GM12878 (cell line): Measurements from ENCODE around the gene PCCB. TPM values are rescaled to one million over a fixed set of nuclear protein-coding genes. Genes with fewer than 3 reads are reported as not detected.

Experiments used
- ATAC-seq: fragments of 200-7000 bp; cut with Tn5 transposase; 3 replicates; pipeline ENCODE4 v1.9.1; 2020; ENCODE audit warnings: mild to moderate bottlenecking, moderate library complexity
- BruUV-seq: library from RNA; stranded (reverse); fragments of 400-500 nt; replicated peaks from 2 replicates; lab custom pipeline; 2021; lab: Mats Ljungman, UMichigan
- CTCF ChIA-PET: fragments of 300-600 bp; sonication (Branson Sonifier 250); formaldehyde crosslinking; extraction: SDS; loops from one replicate; lab custom pipeline; 2021; ENCODE audit warnings: inconsistent platforms; lab: Yijun Ruan, JAX
- POLR2A ChIA-PET: fragments of 350-600 bp; formaldehyde crosslinking; extraction: SDS; loops from one replicate; lab custom pipeline; 2021; ENCODE audit warnings: inconsistent platforms; lab: Charles Lee
- RAD21 ChIA-PET: fragments of 300-600 bp; sonication (Branson Sonifier 250); formaldehyde crosslinking; loops from one replicate; lab custom pipeline; 2023; ENCODE audit warnings: antibody characterized with exemption; ENCODE audit not compliant: unreplicated experiment; lab: Charles Lee
- SMC1A ChIA-PET: fragments of 300-600 bp; sonication (Branson Sonifier 250); formaldehyde crosslinking; loops from one replicate; lab custom pipeline; 2023; ENCODE audit not compliant: unreplicated experiment, uncharacterized antibody; lab: Charles Lee
- DNase-seq: peaks from one replicate; pipeline ENCODE4 v3.0.0-alpha.2; 2011; ENCODE audit warnings: low read depth, low spot score
- FAIRE-seq: peaks from 3 replicates; lab custom pipeline; 2011; peaks lifted over from hg19 to GRCh38; lab: Jason Lieb, UNC
- H2AFZ ChIP-seq: 2 replicates; pipeline ENCODE4 v1.6.0; 2011; ENCODE audit warnings: low read depth, low read length, control low read depth; ENCODE audit not compliant: control insufficient read depth
- H3K27ac ChIP-seq: 2 replicates; pipeline ENCODE4 v1.5.1; 2011; ENCODE audit warnings: control low read depth; ENCODE audit not compliant: control insufficient read depth, insufficient read depth
- H3K27me3 ChIP-seq, 2 experiments: replicated peaks in 1 of 2; 2 replicates each; pipeline versions ENCODE4 v1.6.0 to v1.6.1; 2011; ENCODE audit warnings: low read length in 1 of 2; ENCODE audit not compliant: control insufficient read depth in 2 of 2, insufficient read depth in 2 of 2
- H3K36me3 ChIP-seq, 2 experiments: 2 replicates each; pipeline ENCODE4 v1.5.1; 2011; ENCODE audit warnings: low read length in 1 of 2; ENCODE audit not compliant: control insufficient read depth in 2 of 2, insufficient read depth in 2 of 2
- H3K4me1 ChIP-seq: 2 replicates; pipeline ENCODE4 v1.6.1; 2011; ENCODE audit warnings: mild to moderate bottlenecking, low read length, moderate library complexity, mixed read lengths; ENCODE audit not compliant: control insufficient read depth, insufficient read depth
- H3K4me2 ChIP-seq: 2 replicates; pipeline ENCODE4 v1.6.0; 2011; ENCODE audit warnings: control low read depth; ENCODE audit not compliant: control insufficient read depth, insufficient read depth
- H3K4me3 ChIP-seq: fragments of 200-600 bp; sonication (generic); 2 replicates; pipeline ENCODE4 v1.5.1; 2016
- H3K79me2 ChIP-seq: 2 replicates; pipeline ENCODE4 v1.6.0; 2011; ENCODE audit warnings: low read length; ENCODE audit not compliant: control insufficient read depth, insufficient read depth
- H3K9ac ChIP-seq: 2 replicates; pipeline ENCODE4 v1.8.0; 2011; ENCODE audit warnings: low read length, control low read depth, mixed read lengths; ENCODE audit not compliant: control insufficient read depth, insufficient read depth
- H3K9me3 ChIP-seq: replicated peaks from 3 replicates; pipeline ENCODE4 v1.5.1; 2011; ENCODE audit warnings: mild to moderate bottlenecking, low read length; ENCODE audit not compliant: control insufficient read depth, insufficient read depth
- H4K20me1 ChIP-seq: 2 replicates; pipeline ENCODE4 v1.6.0; 2011; ENCODE audit not compliant: control insufficient read depth, insufficient read depth
- HCFC1 ChIP-seq: fragments of 150-350 bp; IDR thresholded peaks from 2 replicates; pipeline ENCODE4 v1.6.1; 2014; ENCODE audit warnings: low read length
- HDAC2 ChIP-seq: fragments of 200-600 bp; sonication (generic); IDR thresholded peaks from 2 replicates; pipeline ENCODE4 v1.6.1; 2017
- IRF4 ChIP-seq: IDR thresholded peaks from 2 replicates; pipeline ENCODE4 v1.6.1; 2011; ENCODE audit warnings: low read depth, low read length
- NFIC ChIP-seq: IDR thresholded peaks from 2 replicates; pipeline ENCODE4 v1.6.1; 2012; ENCODE audit warnings: low read depth, mild to moderate bottlenecking, inconsistent platforms, low read length, moderate library complexity
- WGBS: methylation state at CpG from one replicate; pipeline ENCODE4 v1.1.6; 2016; ENCODE audit warnings: low lambda C conversion rate; ENCODE audit not compliant: insufficient replicate concordance, insufficient coverage; ENCODE audit errors: missing lambda C conversion rate; 5-methylcytosine and 5-hydroxymethylcytosine counted together
- in situ Hi-C: fragments of 300-500 bp; cut with MboI; formaldehyde crosslinking; loops from 9 replicates; pipeline ENCODE4 v1.14.3; 2018; ENCODE audit warnings: mixed read lengths
- intact Hi-C: fragments of 100-400 bp; cut with micrococcal nuclease; formaldehyde crosslinking; loops from one replicate; pipeline ENCODE4 v1.14.2; 2022; ENCODE audit not compliant: unreplicated experiment
- polyA plus RNA-seq, 11 experiments: library from polyadenylated mRNA; depleted of rRNA in 4 of 11; unstranded in 6 of 11; stranded (reverse) in 5 of 11; fragments of >200 nt; fragmentation: Nextera tagmentation in 4 of 11; fragmentation: Illumina TruSeq in 1 of 11; extraction: Ambion mirVana in 4 of 11; extraction: Trizol in 1 of 11; gene quantifications; 1 replicate in 1 of 11; 2 replicates in 10 of 11; pipeline versions ENCODE4 v1.2.1 to v1.2.3, GENCODE V29; 2011 to 2016; ENCODE audit warnings: inconsistent platforms in 2 of 11, missing spikeins in 2 of 11, low read depth in 1 of 11
- total RNA-seq, 4 experiments: library from RNA; depleted of rRNA in 3 of 4; stranded (reverse); fragments of >200 nt in 3 of 4; fragmentation: Illumina TruSeq in 1 of 4; extraction: Trizol in 1 of 4; gene quantifications; 2 replicates each; pipeline versions ENCODE4 v1.2.1 to v1.2.3, GENCODE V29; 2013 to 2021
- TF ChIP-seq, protein P1 (sequence below): IDR thresholded peaks from 2 replicates; pipeline ENCODE4 v1.6.1; 2012; ENCODE audit warnings: low read length, inconsistent platforms
- TF ChIP-seq, protein P2 (sequence below): IDR thresholded peaks from 2 replicates; pipeline ENCODE4 v1.6.1; 2012; ENCODE audit warnings: low read depth, low read length, improper control_type of control experiment
- TF ChIP-seq, protein P3 (sequence below): fragments of 450-650 bp; formaldehyde crosslinking; IDR thresholded peaks from 2 replicates; pipeline ENCODE4 v1.5.0; 2022; ENCODE audit warnings: mild to moderate bottlenecking, missing genetic modification characterization
- TF ChIP-seq, protein P4 (sequence below): fragments of 450-650 bp; IDR thresholded peaks from 2 replicates; pipeline ENCODE4 v1.6.1; 2017; ENCODE audit warnings: borderline replicate concordance

PCCB gene
- total and polyA plus RNA-seq, 10 of the 15 experiments (the other 5 are each of a cell fraction or from before 2014, with no cell fraction given), result 67.2 to 133 (median 86.9) TPM

DNA sequence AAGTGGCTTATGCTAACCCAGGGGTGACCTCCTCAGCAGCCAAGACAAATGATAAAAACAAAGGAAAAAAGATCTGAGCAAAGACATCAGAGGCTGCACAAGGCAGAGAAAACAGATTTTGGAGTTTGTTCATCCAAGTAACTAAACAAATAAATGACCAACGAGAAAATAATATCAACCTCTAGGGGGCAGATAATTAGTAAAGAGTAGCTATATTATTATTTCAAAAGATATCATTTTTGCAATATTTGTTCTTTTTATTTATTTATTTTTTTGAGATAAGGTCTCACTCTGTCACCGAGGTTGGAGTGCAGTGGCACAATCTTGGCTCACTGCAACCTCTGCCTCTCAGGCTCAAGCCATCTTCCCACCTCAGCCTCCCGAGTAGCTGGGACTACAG is 101.8 kb downstream of the PCCB start:
- intact Hi-C loops (no loop called here), in situ Hi-C loops (no loop called here)
- ChIA-PET CTCF (interaction anchor here (0.7 to 3.2 kb wide), 17 partner anchors 9 to 662 kb away, joined by 3 to 14 read pairs (median 5); partner anchors contain the start of gene STAG1), SMC1A (interaction anchor here (1.1 to 2.1 kb wide), 3 partner anchors 14 to 662 kb away, joined by 3 to 8 read pairs (median 3); partner anchors contain the start of gene STAG1), POLR2A (interaction anchor here (0.8 kb wide), 1 partner anchor 401 kb away, joined by 5 read pairs; the partner anchor contains the start of gene STAG1), RAD21 (interaction anchor here (1.0 to 1.1 kb wide), 2 partner anchors 278 to 401 kb away, joined by 3 to 5 read pairs; partner anchors contain the start of gene STAG1)
- Histone ChIP-seq H3K4me2 (no peak overlapping the region), H3K36me3 (0 out of 4 replicates have a peak, but pooled peaks cover 0 to 5% of the 10 kb centered on the region in 2 experiments), H3K27ac (no peak overlapping the region), H3K9ac (no peak overlapping the region), H3K27me3 (no peaks in the 10 kb centered on the region), H4K20me1 (no peaks in the 10 kb centered on the region), H3K4me1 (peaks cover 6% of the 10 kb centered on the region; the same call in 1 of the 2 replicates), H3K9me3 (no peaks in the 10 kb centered on the region; the same call in 2 of the 3 replicates), H3K4me3 (no peak overlapping the region), H3K79me2 (no peaks in the 10 kb centered on the region), H2AFZ (no peak overlapping the region)
- FAIRE-seq (no peak), DNase-seq (no peak), ATAC-seq (no peak)
- TF ChIP-seq HDAC2, result no peak
- TF ChIP-seq, protein P1, sequence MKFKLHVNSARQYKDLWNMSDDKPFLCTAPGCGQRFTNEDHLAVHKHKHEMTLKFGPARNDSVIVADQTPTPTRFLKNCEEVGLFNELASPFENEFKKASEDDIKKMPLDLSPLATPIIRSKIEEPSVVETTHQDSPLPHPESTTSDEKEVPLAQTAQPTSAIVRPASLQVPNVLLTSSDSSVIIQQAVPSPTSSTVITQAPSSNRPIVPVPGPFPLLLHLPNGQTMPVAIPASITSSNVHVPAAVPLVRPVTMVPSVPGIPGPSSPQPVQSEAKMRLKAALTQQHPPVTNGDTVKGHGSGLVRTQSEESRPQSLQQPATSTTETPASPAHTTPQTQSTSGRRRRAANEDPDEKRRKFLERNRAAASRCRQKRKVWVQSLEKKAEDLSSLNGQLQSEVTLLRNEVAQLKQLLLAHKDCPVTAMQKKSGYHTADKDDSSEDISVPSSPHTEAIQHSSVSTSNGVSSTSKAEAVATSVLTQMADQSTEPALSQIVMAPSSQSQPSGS, result no peak
- TF ChIP-seq, protein P2, sequence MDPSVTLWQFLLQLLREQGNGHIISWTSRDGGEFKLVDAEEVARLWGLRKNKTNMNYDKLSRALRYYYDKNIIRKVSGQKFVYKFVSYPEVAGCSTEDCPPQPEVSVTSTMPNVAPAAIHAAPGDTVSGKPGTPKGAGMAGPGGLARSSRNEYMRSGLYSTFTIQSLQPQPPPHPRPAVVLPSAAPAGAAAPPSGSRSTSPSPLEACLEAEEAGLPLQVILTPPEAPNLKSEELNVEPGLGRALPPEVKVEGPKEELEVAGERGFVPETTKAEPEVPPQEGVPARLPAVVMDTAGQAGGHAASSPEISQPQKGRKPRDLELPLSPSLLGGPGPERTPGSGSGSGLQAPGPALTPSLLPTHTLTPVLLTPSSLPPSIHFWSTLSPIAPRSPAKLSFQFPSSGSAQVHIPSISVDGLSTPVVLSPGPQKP, result no peak
- TF ChIP-seq IRF4, result no peak
- no peak for TF ChIP-seq NFIC
- TF ChIP-seq, protein P3, sequence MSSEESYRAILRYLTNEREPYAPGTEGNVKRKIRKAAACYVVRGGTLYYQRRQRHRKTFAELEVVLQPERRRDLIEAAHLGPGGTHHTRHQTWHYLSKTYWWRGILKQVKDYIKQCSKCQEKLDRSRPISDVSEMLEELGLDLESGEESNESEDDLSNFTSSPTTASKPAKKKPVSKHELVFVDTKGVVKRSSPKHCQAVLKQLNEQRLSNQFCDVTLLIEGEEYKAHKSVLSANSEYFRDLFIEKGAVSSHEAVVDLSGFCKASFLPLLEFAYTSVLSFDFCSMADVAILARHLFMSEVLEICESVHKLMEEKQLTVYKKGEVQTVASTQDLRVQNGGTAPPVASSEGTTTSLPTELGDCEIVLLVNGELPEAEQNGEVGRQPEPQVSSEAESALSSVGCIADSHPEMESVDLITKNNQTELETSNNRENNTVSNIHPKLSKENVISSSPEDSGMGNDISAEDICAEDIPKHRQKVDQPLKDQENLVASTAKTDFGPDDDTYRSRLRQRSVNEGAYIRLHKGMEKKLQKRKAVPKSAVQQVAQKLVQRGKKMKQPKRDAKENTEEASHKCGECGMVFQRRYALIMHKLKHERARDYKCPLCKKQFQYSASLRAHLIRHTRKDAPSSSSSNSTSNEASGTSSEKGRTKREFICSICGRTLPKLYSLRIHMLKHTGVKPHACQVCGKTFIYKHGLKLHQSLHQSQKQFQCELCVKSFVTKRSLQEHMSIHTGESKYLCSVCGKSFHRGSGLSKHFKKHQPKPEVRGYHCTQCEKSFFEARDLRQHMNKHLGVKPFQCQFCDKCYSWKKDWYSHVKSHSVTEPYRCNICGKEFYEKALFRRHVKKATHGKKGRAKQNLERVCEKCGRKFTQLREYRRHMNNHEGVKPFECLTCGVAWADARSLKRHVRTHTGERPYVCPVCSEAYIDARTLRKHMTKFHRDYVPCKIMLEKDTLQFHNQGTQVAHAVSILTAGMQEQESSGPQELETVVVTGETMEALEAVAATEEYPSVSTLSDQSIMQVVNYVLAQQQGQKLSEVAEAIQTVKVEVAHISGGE, result no peak
- no peak for TF ChIP-seq HCFC1
- TF ChIP-seq, protein P4, sequence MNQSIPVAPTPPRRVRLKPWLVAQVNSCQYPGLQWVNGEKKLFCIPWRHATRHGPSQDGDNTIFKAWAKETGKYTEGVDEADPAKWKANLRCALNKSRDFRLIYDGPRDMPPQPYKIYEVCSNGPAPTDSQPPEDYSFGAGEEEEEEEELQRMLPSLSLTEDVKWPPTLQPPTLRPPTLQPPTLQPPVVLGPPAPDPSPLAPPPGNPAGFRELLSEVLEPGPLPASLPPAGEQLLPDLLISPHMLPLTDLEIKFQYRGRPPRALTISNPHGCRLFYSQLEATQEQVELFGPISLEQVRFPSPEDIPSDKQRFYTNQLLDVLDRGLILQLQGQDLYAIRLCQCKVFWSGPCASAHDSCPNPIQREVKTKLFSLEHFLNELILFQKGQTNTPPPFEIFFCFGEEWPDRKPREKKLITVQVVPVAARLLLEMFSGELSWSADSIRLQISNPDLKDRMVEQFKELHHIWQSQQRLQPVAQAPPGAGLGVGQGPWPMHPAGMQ, result no peak
- BruUV-seq, result no TSS peak
- 79% methylated on average over 3 of the region's 3 CpGs for WGBS
